HepG2 (cell line): ENCODE results near the gene WDR19. TPM values are rescaled to one million over a fixed set of nuclear protein-coding genes. Genes with fewer than 3 reads are reported as not detected.

Experiments used
- AKAP8 ChIP-seq: sonication (generic); formaldehyde crosslinking; IDR thresholded peaks from 2 replicates; pipeline ENCODE4 v1.5.1; 2020; ENCODE audit warnings: mild to moderate bottlenecking, missing genetic modification reagents
- ASH2L ChIP-seq: fragments of 300-600, 200-600 bp; sonication (generic); IDR thresholded peaks from 2 replicates; pipeline ENCODE4 v1.7.0; 2017; ENCODE audit warnings: low read depth, mild to moderate bottlenecking, moderate library complexity, mixed read lengths, low read length; ENCODE audit not compliant: insufficient read length
- CAMTA2 ChIP-seq: sonication (generic); formaldehyde crosslinking; IDR thresholded peaks from 2 replicates; pipeline ENCODE4 v1.4.0; 2020; ENCODE audit warnings: mild to moderate bottlenecking, missing genetic modification reagents, borderline replicate concordance
- DMTF1 ChIP-seq: sonication (generic); formaldehyde crosslinking; IDR thresholded peaks from 2 replicates; pipeline ENCODE4 v1.4.0; 2020; ENCODE audit warnings: mild to moderate bottlenecking, missing genetic modification reagents
- ELF3 ChIP-seq: IDR thresholded peaks from 2 replicates; pipeline ENCODE4 v1.6.1; 2016; ENCODE audit warnings: missing genetic modification reagents, missing compliant biosample characterization
- ERF ChIP-seq: IDR thresholded peaks from 2 replicates; pipeline ENCODE4 v1.6.1; 2018; ENCODE audit warnings: missing biosample characterization, missing genetic modification reagents
- FOXA1 ChIP-seq, 2 experiments: fragments of 450-650 bp in 1 of 2; sonication (generic) in 1 of 2; formaldehyde crosslinking in 1 of 2; IDR thresholded peaks; 2 replicates each; pipeline versions ENCODE4 v1.4.0 to v1.6.1; 2016 to 2020; ENCODE audit warnings: missing genetic modification reagents in 1 of 2
- GABPA ChIP-seq, 2 experiments: IDR thresholded peaks; 2 replicates each; pipeline ENCODE4 v1.6.1; 2011 to 2016; ENCODE audit warnings: low read depth in 2 of 2, low read length in 1 of 2, missing biosample characterization in 1 of 2, missing genetic modification characterization in 1 of 2
- MTA1 ChIP-seq: sonication (generic); formaldehyde crosslinking; IDR thresholded peaks from 2 replicates; pipeline ENCODE4 v1.4.0; 2020; ENCODE audit warnings: missing genetic modification reagents, mild to moderate bottlenecking, borderline replicate concordance
- MXI1 ChIP-seq: IDR thresholded peaks from 3 replicates; pipeline ENCODE4 v1.6.1; 2012; ENCODE audit warnings: low read depth, low read length, inconsistent platforms, borderline replicate concordance
- MYC ChIP-seq: sonication (generic); formaldehyde crosslinking; IDR thresholded peaks from 2 replicates; pipeline ENCODE4 v1.9.0; 2021; ENCODE audit warnings: missing genetic modification reagents, borderline replicate concordance
- PCBP1 ChIP-seq: fragments of 200-400 bp; formaldehyde crosslinking; IDR thresholded peaks from 2 replicates; pipeline ENCODE4 v1.6.1; 2017; ENCODE audit warnings: mild to moderate bottlenecking, low read depth, low read length, borderline replicate concordance
- RAD51 ChIP-seq: fragments of 450-650 bp; IDR thresholded peaks from 2 replicates; pipeline ENCODE4 v1.6.1; 2016; ENCODE audit warnings: borderline replicate concordance
- RXRB ChIP-seq: IDR thresholded peaks from 2 replicates; pipeline ENCODE4 v1.6.1; 2016; ENCODE audit warnings: borderline replicate concordance, missing genetic modification reagents, missing compliant biosample characterization
- SMAD3 ChIP-seq: sonication (generic); formaldehyde crosslinking; IDR thresholded peaks from 2 replicates; pipeline ENCODE4 v1.4.0; 2020; ENCODE audit warnings: missing genetic modification reagents
- YY1 ChIP-seq: IDR thresholded peaks from 2 replicates; pipeline ENCODE4 v1.6.1; 2011; ENCODE audit warnings: low read length, low read depth, moderate library complexity, mild to moderate bottlenecking; ENCODE audit not compliant: insufficient read depth, insufficient replicate concordance
- ZFP91 ChIP-seq: sonication (generic); formaldehyde crosslinking; IDR thresholded peaks from 2 replicates; pipeline ENCODE4 v1.9.0; 2022; ENCODE audit warnings: missing genetic modification reagents, mild to moderate bottlenecking, borderline replicate concordance
- ZNF207 ChIP-seq: fragments of 450-650 bp; IDR thresholded peaks from 2 replicates; pipeline ENCODE4 v1.6.1; 2016; ENCODE audit warnings: antibody characterized with exemption, borderline replicate concordance
- ZNF296 ChIP-seq: sonication (generic); formaldehyde crosslinking; conservative IDR thresholded peaks from 2 replicates; pipeline ENCODE4 v1.5.0; 2020; ENCODE audit warnings: mild to moderate bottlenecking, missing genetic modification reagents
- ZNF430 ChIP-seq: sonication (generic); formaldehyde crosslinking; IDR thresholded peaks from 2 replicates; pipeline ENCODE4 v1.9.0; 2021; ENCODE audit warnings: mild to moderate bottlenecking, missing genetic modification reagents
- polyA plus RNA-seq, 8 experiments: library from polyadenylated mRNA; depleted of rRNA in 3 of 8; stranded (reverse) in 7 of 8; unstranded in 1 of 8; fragments of >200 nt; fragmentation: Illumina TruSeq in 4 of 8; extraction: Trizol in 4 of 8; gene quantifications; 2 replicates each; pipeline versions ENCODE4 v1.2.1 to v1.2.3, GENCODE V29; 2011 to 2016; ENCODE audit warnings: low read depth in 4 of 8, missing spikeins in 1 of 8, mixed read lengths in 1 of 8; ENCODE audit not compliant: insufficient read depth in 1 of 8
- total RNA-seq, 5 experiments: library from RNA; depleted of rRNA; stranded (reverse); fragments of >200 nt; fragmentation: Illumina TruSeq; extraction: Trizol; gene quantifications; 2 replicates each; pipeline ENCODE4 v1.2.3, GENCODE V29; 2016; ENCODE audit warnings: low read depth in 1 of 5
- TF ChIP-seq, protein P1 (sequence below): sonication (generic); formaldehyde crosslinking; IDR thresholded peaks from 2 replicates; pipeline ENCODE4 v1.4.0; 2020; ENCODE audit warnings: missing genetic modification reagents

The WDR19 gene
- total and polyA plus RNA-seq, 2 of the 13 experiments (the other 11 are each of a cell fraction or from before 2014, with no cell fraction given), result 22.9 to 34.1 TPM

DNA sequence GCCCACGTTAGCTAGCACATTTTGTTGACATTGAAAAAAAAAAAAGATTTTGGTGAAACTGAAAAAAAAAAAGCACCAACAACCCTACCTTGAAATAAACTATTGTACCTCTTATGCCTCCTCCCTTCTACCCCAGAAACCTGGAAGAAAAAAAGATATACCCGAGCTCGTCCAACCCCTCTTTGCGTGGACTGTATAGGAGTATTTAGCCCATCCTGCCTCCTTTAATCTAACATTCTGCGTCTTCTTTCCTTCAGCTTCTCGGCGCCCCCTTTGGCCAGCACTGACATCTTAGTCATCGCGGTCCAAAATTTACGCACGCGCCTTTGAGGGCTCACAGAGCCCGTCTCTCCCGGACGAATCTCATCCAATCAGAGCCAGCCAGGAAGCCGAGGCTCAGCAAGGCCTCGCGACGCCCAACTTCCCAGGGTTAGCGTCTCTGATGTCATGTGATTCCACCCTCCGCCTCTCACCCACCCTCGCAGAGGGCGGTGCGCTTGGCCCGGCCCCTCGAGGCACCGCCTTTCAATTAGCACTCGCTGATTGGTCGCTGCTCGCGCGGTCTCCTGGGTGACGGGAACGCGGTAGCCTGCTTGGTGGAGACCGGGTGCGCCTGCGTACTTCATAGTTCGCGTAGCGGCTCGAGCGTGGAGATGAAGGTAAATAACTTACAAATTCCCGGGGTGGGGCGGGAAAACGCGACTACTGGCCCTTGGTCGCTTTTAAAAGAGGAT lies at the start of gene WDR19 (continued):
- TF ChIP-seq ZNF296 (CRISPR knock-in tag) (no peak), GABPA (IDR thresholded peaks at IDR 0.05; ENCODE audit: low read depth, low read length) (no peak), GABPA (CRISPR knock-in tag; IDR thresholded peaks at IDR 0.05; ENCODE audit: low read depth) (peak; percentile 41; the same call in 1 of the 2 replicates), ELF3 (0 out of 2 replicates have a peak, but pooled peaks have one; percentile 26), FOXA1 (IDR thresholded peaks at IDR 0.05) (no peak), FOXA1 (CRISPR knock-in tag; IDR thresholded peaks at IDR 0.05) (0 out of 2 replicates have a peak, but pooled peaks have one; percentile 37), PCBP1 (no peak), ASH2L (peak; percentile 77), ZNF207 (no peak), MTA1 (no peak), RXRB (CRISPR knock-in tag) (0 out of 2 replicates have a peak, but pooled peaks have one; percentile 12), SMAD3 (no peak), MYC (CRISPR knock-in tag) (peak; percentile 45; the same call in 1 of the 2 replicates), ZNF430 (CRISPR knock-in tag) (no peak), ZFP91 (CRISPR knock-in tag) (peak; percentile 20; the same call in 1 of the 2 replicates), CAMTA2 (CRISPR knock-in tag) (no peak), ERF (no peak), DMTF1 (CRISPR knock-in tag) (no peak), AKAP8 (CRISPR knock-in tag) (no peak), YY1 (no peak), RAD51 (peak; percentile 71), MXI1 (peak; percentile 95)
- TF ChIP-seq, protein P1, sequence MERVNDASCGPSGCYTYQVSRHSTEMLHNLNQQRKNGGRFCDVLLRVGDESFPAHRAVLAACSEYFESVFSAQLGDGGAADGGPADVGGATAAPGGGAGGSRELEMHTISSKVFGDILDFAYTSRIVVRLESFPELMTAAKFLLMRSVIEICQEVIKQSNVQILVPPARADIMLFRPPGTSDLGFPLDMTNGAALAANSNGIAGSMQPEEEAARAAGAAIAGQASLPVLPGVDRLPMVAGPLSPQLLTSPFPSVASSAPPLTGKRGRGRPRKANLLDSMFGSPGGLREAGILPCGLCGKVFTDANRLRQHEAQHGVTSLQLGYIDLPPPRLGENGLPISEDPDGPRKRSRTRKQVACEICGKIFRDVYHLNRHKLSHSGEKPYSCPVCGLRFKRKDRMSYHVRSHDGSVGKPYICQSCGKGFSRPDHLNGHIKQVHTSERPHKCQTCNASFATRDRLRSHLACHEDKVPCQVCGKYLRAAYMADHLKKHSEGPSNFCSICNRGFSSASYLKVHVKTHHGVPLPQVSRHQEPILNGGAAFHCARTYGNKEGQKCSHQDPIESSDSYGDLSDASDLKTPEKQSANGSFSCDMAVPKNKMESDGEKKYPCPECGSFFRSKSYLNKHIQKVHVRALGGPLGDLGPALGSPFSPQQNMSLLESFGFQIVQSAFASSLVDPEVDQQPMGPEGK (CRISPR knock-in tag), result no peak
